Loucy (cell line): ENCODE measurements around the gene CDH22.

ENCODE experiments used
- CTCF ChIP-seq: fragments of 200-600 bp; sonication (generic); conservative IDR thresholded peaks from 2 replicates; pipeline ENCODE4 v1.5.1; 2014; ENCODE audit warnings: mild to moderate bottlenecking, antibody characterized with exemption, low read length
- EZH2phosphoT487 ChIP-seq: fragments of 200-600 bp; IDR thresholded peaks from 2 replicates; pipeline ENCODE4 v1.6.1; 2018; ENCODE audit warnings: antibody characterized with exemption, mild to moderate bottlenecking, moderate library complexity, borderline replicate concordance

- no peak for TF ChIP-seq EZH2phosphoT487
- no peak for TF ChIP-seq CTCF
Measured at GRCh38 chr20:46131396-46131795, 176.9 kb downstream of the CDH22 start.
